K562 (cell line): Measurements from ENCODE around the gene DVL2. TPM values are rescaled to one million over a fixed set of nuclear protein-coding genes. Genes with fewer than 3 reads are reported as not detected.
A peak's percentile ranks its signal among the peaks of the same experiment; 100 is the strongest.

Experiments
- ATF1 ChIP-seq, 2 experiments: fragments of 450-650 bp in 1 of 2; IDR thresholded peaks; 2 replicates each; pipeline ENCODE4 v1.6.1; 2016; ENCODE audit warnings: missing compliant biosample characterization in 1 of 2, missing genetic modification characterization in 1 of 2
- CGGBP1 ChIP-seq: fragments of 250-450 bp; sonication (Bioruptor Pico); IDR thresholded peaks from 2 replicates; pipeline ENCODE4 v1.9.0; 2021; ENCODE audit warnings: mild to moderate bottlenecking
- CSDE1 ChIP-seq, 2 experiments: fragments of 450-650 bp; IDR thresholded peaks; 2 replicates each; pipeline ENCODE4 v1.6.1; 2016; ENCODE audit warnings: mild to moderate bottlenecking in 1 of 2
- NRF1 ChIP-seq, 2 experiments: fragments of 450-650 bp; IDR thresholded peaks in 1 of 2; conservative IDR thresholded peaks in 1 of 2; 2 replicates each; pipeline ENCODE4 v1.6.1; 2014; ENCODE audit warnings: mild to moderate bottlenecking in 2 of 2
- PHB2 ChIP-seq: fragments of 450-650 bp; IDR thresholded peaks from 2 replicates; pipeline ENCODE4 v1.6.1; 2017; ENCODE audit warnings: low read depth
- PHF8 ChIP-seq: fragments of 200-600 bp; sonication (generic); IDR thresholded peaks from 2 replicates; pipeline ENCODE4 v1.6.1; 2012; ENCODE audit warnings: mixed run types, mild to moderate bottlenecking, inconsistent platforms, low read length, moderate library complexity, borderline replicate concordance
- PKNOX1 ChIP-seq: fragments of 450-650 bp; IDR thresholded peaks from 2 replicates; pipeline ENCODE4 v1.6.1; 2016
- PURB ChIP-seq: sonication (generic); formaldehyde crosslinking; IDR thresholded peaks from 2 replicates; pipeline ENCODE4 v1.9.0; 2021; ENCODE audit warnings: low read depth, mild to moderate bottlenecking, missing genetic modification reagents
- RFX5 ChIP-seq: IDR thresholded peaks from 2 replicates; pipeline ENCODE4 v1.6.1; 2011; ENCODE audit warnings: low read depth, mild to moderate bottlenecking, improper control_type of control experiment, low read length
- RUNX1 ChIP-seq: sonication (generic); IDR thresholded peaks from 2 replicates; pipeline ENCODE4 v1.6.1; 2016; ENCODE audit warnings: antibody characterized with exemption, low read depth
- SAFB ChIP-seq: fragments of 200-400 bp; formaldehyde crosslinking; IDR thresholded peaks from 2 replicates; pipeline ENCODE4 v1.6.1; 2017; ENCODE audit warnings: low read depth, low read length, borderline replicate concordance
- SMARCE1 ChIP-seq: fragments of 450-650 bp; IDR thresholded peaks from 2 replicates; pipeline ENCODE4 v1.7.1; 2016; ENCODE audit warnings: mild to moderate bottlenecking
- U2AF2 ChIP-seq: fragments of 200-400 bp; formaldehyde crosslinking; optimal IDR thresholded peaks from 2 replicates; pipeline ENCODE3; 2017; ENCODE audit warnings: low read depth, mild to moderate bottlenecking, low read length
- UBTF ChIP-seq, 2 experiments: IDR thresholded peaks; 2 replicates each; pipeline ENCODE4 v1.6.1; 2012; ENCODE audit warnings: improper control_type of control experiment in 2 of 2, low read depth in 2 of 2, low read length in 2 of 2, borderline replicate concordance in 1 of 2
- ZBTB7A ChIP-seq: IDR thresholded peaks from 2 replicates; pipeline ENCODE4 v1.6.1; 2011; ENCODE audit warnings: low read depth, mild to moderate bottlenecking, low read length, moderate library complexity, borderline replicate concordance; ENCODE audit not compliant: control insufficient read depth
- ZNF140 ChIP-seq: fragments of 250-450 bp; sonication (Bioruptor Pico); IDR thresholded peaks from 2 replicates; pipeline ENCODE4 v1.8.0; 2021; ENCODE audit warnings: moderate library complexity, mild to moderate bottlenecking, inconsistent platforms
- ZNF274 ChIP-seq: IDR thresholded peaks from 2 replicates; pipeline ENCODE4 v1.6.1; 2011; ENCODE audit warnings: low read depth, mild to moderate bottlenecking, low read length, moderate library complexity, borderline replicate concordance
- ZNF592 ChIP-seq: fragments of 450-650 bp; IDR thresholded peaks from 2 replicates; pipeline ENCODE4 v1.6.1; 2017; ENCODE audit warnings: antibody characterized with exemption, mild to moderate bottlenecking
- polyA plus RNA-seq, 8 experiments: library from polyadenylated mRNA; depleted of rRNA in 4 of 8; stranded (reverse) in 5 of 8; unstranded in 3 of 8; fragments of >200 nt; fragmentation: Nextera tagmentation in 2 of 8; fragmentation: Illumina TruSeq in 1 of 8; extraction: Ambion mirVana in 2 of 8; extraction: Trizol in 1 of 8; gene quantifications; 2 replicates each; pipeline versions ENCODE4 v1.2.1 to v1.2.3, GENCODE V29; 2011 to 2014; ENCODE audit warnings: inconsistent platforms in 1 of 8, missing spikeins in 1 of 8
- total RNA-seq, 7 experiments: library from RNA; depleted of rRNA in 6 of 7; stranded (reverse); fragments of >200 nt in 6 of 7; fragmentation: Illumina TruSeq in 2 of 7; extraction: Trizol in 2 of 7; gene quantifications; 2 replicates each; pipeline versions ENCODE4 v1.2.1 to v1.2.3, GENCODE V29; 2011 to 2021; ENCODE audit warnings: low replicate concordance in 1 of 7

The DVL2 gene
- total and polyA plus RNA-seq, 9 of the 15 experiments (the other 6 are each of a cell fraction or from before 2014, with no cell fraction given) = 1.3 to 49.5 (median 24.3) TPM

GRCh38 chr17:7217113-7217987, 17.0 kb downstream of the DVL2 start (continued):
- TF ChIP-seq ZNF592 = 0 out of 2 replicates have a peak, but pooled peaks have one; percentile 35
- no peak for TF ChIP-seq ZNF274
- TF ChIP-seq U2AF2 = no peak
- no peak for TF ChIP-seq ATF1 (CRISPR knock-in tag; IDR thresholded peaks at IDR 0.05)
- no peak for TF ChIP-seq ATF1 (tag; IDR thresholded peaks at IDR 0.05)
- no peak for TF ChIP-seq ZNF140 (CRISPR knock-in tag)
- 0 out of 2 replicates have a peak, but pooled peaks have one; percentile 13 for TF ChIP-seq SMARCE1
- TF ChIP-seq PKNOX1 = no peak
- no peak for TF ChIP-seq NRF1 (conservative IDR thresholded peaks at IDR 0.05 in 1 of 2, IDR thresholded peaks at IDR 0.05 in 1 of 2)
- 0 out of 2 replicates have a peak, but pooled peaks have one; percentile 42 for TF ChIP-seq ZBTB7A
- no peak for TF ChIP-seq CGGBP1
- peak; percentile 21; the same call in 1 of the 2 replicates for TF ChIP-seq PHF8
- TF ChIP-seq UBTF (IDR thresholded peaks at IDR 0.05; ENCODE audit: borderline replicate concordance in 1 of 2, low read depth in 2 of 2, low read length in 2 of 2) = no peak
- TF ChIP-seq CSDE1 (IDR thresholded peaks at IDR 0.05) = no peak
- TF ChIP-seq PURB (CRISPR knock-in tag) = no peak
- TF ChIP-seq PHB2 = no peak
- no peak for TF ChIP-seq RFX5
- no peak for TF ChIP-seq SAFB
- no peak for TF ChIP-seq RUNX1
